Left forelimb (tissue), 1 donor: ENCODE measurements around the gene KBTBD13.

Source experiments
- DNase-seq: peaks from one replicate; pipeline ENCODE4 v3.0.0-alpha.2; 2018; ENCODE audit warnings: low spot score

KBTBD13 gene

DNA sequence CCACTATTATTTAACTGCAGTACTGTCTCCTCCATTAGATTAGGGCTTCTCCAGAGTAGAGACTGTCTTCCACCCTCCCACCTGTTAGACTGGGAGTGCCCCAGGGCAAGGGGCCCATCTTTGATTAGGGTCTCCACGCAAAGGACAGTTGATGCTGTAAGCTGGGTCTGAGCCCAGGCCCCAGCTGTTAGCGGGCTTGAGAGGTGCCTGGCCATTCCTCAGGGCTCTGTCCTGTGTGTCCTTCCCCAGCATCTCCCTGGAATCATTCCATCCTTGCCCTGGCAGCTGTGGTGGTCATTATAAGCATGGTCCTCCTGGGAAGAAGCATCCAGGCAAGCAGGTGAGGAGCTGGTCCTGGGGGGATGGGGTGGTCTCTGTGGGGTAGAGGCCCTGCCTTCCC, 25.3 kb upstream of the KBTBD13 start:
- DNase-seq: no peak

DNA sequence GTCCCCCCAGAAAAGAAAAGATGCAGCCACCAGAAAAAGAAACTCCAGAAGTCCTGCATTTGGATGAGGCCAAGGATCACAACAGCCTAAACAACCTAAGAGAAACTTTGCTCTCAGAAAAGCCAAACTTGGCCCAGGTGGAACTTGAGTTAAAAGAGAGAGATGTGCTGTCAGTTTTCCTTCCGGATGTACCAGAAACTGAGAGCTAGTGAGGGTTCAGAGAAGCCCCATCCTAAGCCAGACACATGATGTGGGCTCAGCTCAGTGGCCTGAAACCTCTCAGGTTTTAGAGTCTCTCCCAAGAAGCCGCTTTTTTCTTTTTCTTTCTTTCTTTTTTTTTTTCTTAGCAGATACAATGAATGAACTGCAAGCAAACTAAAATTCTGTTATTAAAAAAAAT, 23.6 kb upstream of the KBTBD13 start:
- DNase-seq: no peak

DNA sequence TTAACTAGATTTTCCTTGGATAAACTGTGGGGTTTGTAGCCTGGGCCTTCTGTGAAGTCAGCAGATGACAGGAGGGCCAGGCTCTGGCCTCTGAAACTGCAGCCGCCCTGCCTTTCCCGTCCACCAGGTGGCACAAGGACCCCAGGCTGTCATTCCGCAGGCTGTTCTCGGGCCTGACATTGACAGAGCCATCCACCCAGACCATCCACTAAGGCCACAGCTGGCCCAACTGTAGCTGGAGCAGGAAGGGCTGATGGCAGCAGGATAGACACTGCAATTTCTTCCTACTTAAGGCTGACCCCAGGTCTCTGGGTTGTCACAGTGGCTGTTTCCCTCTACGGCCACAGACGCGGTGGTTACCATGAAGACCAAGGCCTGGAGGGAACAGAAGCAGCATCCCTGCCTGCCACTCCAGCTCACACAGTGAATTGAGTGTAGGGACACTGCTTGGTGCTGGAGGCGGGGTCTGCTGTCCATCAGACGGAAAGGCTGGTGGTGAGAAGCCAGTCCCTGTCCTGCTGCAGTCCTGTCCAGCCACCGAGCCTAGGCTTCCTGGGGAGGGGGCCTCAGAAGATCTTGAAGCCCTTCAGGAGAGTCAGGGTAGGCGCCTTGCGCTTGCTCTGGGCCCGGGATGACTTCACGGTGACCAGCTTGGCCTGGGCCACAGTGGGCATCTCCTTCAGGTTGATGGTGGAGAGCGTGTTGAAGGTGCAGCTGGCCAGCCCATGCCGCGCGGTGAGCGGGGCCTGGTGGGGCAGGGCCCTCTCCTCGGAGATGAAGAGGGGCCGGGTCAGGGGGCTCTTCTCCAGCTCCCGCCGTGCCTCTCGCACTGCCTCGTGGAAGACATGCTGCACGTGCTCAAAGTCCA, 22.0 kb upstream of the KBTBD13 start:
- peak; percentile 82 for DNase-seq

DNA sequence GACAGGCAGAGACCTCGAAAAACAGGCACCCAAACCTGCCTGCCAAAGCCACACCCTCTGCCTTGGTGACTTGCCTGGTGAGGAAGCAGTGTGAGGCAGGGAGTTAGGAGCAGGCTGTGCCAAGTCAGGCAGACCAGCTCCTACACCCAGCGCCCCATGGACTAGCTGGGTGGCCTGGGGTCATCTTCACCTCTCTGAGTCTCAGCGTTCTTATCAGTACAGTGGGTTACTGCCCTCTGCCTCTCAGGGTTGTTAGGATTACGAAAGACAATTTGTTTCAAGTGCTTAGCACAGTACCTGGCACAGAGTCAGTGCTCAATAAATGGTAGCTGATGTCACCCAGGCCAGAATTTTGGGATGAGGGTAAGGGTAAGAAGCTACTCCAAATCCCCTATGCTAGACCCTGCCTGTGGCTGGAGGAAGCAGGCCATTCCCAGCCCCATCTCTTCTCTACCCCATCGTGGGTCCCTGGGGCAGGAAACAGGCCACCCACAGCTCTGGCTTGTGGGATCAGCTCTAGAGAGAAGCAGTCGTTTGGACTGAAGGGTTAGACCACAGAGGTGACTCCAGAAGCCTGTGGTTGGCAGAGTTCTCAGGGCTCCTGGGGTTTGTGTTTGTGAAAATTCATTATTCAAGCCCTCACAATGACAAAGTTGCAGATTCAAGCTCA, 21.2 kb upstream of the KBTBD13 start:
- DNase-seq: no peak

GRCh38 chr15:65056106-65056505, 20.4 kb upstream of the KBTBD13 start:
- no peak for DNase-seq

- no peak for DNase-seq
These were observed 19.5 kb upstream of the KBTBD13 start for GRCh38 chr15:65056868-65057548.

GRCh38 chr15:65057549-65057940, 19.0 kb upstream of the KBTBD13 start:
- DNase-seq: no peak

GRCh38 chr15:65058394-65059368, 17.9 kb upstream of the KBTBD13 start:
- no peak for DNase-seq

- no peak for DNase-seq
These were observed 17.2 kb upstream of the KBTBD13 start for GRCh38 chr15:65059369-65059750.

- DNase-seq: no peak
These were observed 16.5 kb upstream of the KBTBD13 start for GRCh38 chr15:65059931-65060596.

- no peak for DNase-seq
These were observed 15.7 kb upstream of the KBTBD13 start for GRCh38 chr15:65060641-65061397.

- DNase-seq: no peak
These were observed 14.5 kb upstream of the KBTBD13 start for GRCh38 chr15:65062061-65062460.

- DNase-seq: no peak
These were observed 13.8 kb upstream of the KBTBD13 start for GRCh38 chr15:65062726-65063125.

- no peak for DNase-seq
These were observed 10.4 kb upstream of the KBTBD13 start for GRCh38 chr15:65066001-65066634.

DNA sequence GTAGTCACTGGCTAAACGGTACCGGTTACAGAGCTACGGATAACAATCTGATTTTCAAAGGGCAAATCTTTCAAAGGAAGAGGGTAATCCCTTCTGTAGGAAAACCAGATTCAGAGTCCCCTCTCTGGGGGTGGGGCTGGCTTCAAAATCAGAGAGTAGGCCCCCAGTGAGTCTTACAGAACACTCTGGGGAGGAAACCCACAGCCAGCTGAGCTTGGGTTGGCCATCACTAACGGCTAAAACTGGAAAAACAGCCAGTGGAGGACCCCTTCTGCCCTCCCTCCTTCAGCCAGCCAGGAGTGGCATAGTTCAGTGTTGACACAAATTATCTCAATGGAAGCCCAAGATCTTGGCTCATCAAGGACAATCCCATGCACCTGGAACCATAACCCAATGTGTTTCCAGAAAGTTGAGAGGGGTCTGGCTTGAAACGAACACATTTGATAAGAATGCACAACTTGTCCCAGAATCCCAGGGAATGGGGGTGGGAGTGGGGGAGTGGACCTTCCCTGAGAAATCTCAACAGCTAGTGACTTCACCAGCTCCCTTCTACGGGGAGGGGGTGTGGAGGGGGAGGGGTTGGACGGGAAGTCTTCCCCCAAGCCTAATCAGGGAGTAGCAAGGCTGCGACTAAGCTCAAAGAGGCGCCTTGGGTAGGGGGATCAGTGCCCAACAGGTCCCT, 9.8 kb upstream of the KBTBD13 start:
- no peak for DNase-seq

GRCh38 chr15:65067317-65067644, 9.3 kb upstream of the KBTBD13 start:
- peak; percentile 70 for DNase-seq

- DNase-seq: no peak
These were observed 8.7 kb upstream of the KBTBD13 start, which contains the start of gene RASL12 for GRCh38 chr15:65067645-65068402. Gene RASL12 (minus strand): TSS chr15:65067991. CDS start chr15:65067835, 156 bp downstream.

GRCh38 chr15:65068403-65068788, 8.2 kb upstream of the KBTBD13 start:
- DNase-seq: peak; percentile 51

GRCh38 chr15:65069179-65069578, 7.4 kb upstream of the KBTBD13 start:
- DNase-seq: peak; percentile 46
